Measurements from ENCODE around the gene HPS6.
"Not testable (repeated sequence)": the region's sequence is repeated elsewhere in the genome, so short reads cannot be mapped to it uniquely, and the experiment has no call there.

HPS6 gene

DNA sequence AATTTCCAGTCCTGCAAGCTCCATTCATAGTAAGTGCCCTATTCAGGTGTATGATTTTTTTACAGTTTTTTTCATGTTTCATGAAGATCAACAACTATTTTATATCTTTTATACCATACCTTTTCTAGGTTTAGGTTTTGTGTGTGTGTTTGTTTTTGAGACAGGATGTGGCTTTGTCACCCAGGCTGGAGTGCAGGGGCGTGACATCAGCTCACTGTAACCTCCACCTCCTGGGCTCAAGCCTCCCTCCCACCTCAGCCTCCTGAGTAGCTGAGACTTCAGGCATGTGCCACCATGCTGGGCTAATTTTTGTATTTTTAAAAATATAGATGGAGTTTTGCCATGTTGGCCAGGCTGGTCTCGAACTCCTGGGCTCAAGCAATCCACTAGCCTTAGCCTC, 44.2 kb upstream of the HPS6 start:
- H3K4me1 ChIP-seq (ENCODE audit: insufficient read depth, low read length) = no peaks in the 10 kb centered on the region
- DNase-seq = peak; percentile 26
- no peak overlapping the region for H3K4me2 ChIP-seq (ENCODE audit: insufficient read depth, low read length)
- no peaks in the 10 kb centered on the region for H3K79me2 ChIP-seq (ENCODE audit: insufficient read depth, low read length)
- no peak overlapping the region for H3K4me3 ChIP-seq (ENCODE audit: low read depth in 1 of 2, low read length in 2 of 2)
- TF ChIP-seq CTCF (IDR thresholded peaks at IDR 0.05; ENCODE audit: borderline replicate concordance, extremely low read depth, low read length, poor library complexity, severe bottlenecking) (no peak), EZH2 (IDR thresholded peaks at IDR 0.05; ENCODE audit: borderline replicate concordance, low read depth, low read length, severe bottlenecking) (no peak)
- H3K36me3 ChIP-seq (ENCODE audit: insufficient read depth, low read length) = peaks cover 70% of the 10 kb centered on the region
- no peak overlapping the region for H2AFZ ChIP-seq (ENCODE audit: low read depth, low read length)
- no peaks in the 10 kb centered on the region for H3K27me3 ChIP-seq (ENCODE audit: insufficient read depth, low read length, poor library complexity)
- H3K9ac ChIP-seq (ENCODE audit: low read depth, low read length) = no peak overlapping the region
- peak; percentile 47; the same call in 2 of the 3 replicates for ATAC-seq (ENCODE audit: insufficient read depth, low read depth)
- H3K9me3 ChIP-seq (ENCODE audit: insufficient read depth, low read length, severe bottlenecking) = peaks cover 3% of the 10 kb centered on the region
- H4K20me1 ChIP-seq (ENCODE audit: insufficient read depth, low read length) = no peaks in the 10 kb centered on the region
- H3K27ac ChIP-seq (ENCODE audit: low read length) = no peak overlapping the region

- ATAC-seq (ENCODE audit: insufficient read depth, low read depth) (no peak), DNase-seq (no peak)
- Histone ChIP-seq H3K36me3 (ENCODE audit: insufficient read depth, low read length) (peaks cover 76% of the 10 kb centered on the region), H3K9ac (ENCODE audit: low read depth, low read length) (no peak overlapping the region), H3K4me1 (ENCODE audit: insufficient read depth, low read length) (no peaks in the 10 kb centered on the region), H3K4me2 (ENCODE audit: insufficient read depth, low read length) (no peak overlapping the region), H3K27me3 (ENCODE audit: insufficient read depth, low read length, poor library complexity) (no peaks in the 10 kb centered on the region), H3K9me3 (ENCODE audit: insufficient read depth, low read length, severe bottlenecking) (peaks cover 3% of the 10 kb centered on the region), H4K20me1 (ENCODE audit: insufficient read depth, low read length) (no peaks in the 10 kb centered on the region), H3K4me3 (ENCODE audit: low read depth in 1 of 2, low read length in 2 of 2) (no peak overlapping the region), H3K27ac (ENCODE audit: low read length) (no peak overlapping the region), H2AFZ (ENCODE audit: low read depth, low read length) (no peak overlapping the region), H3K79me2 (ENCODE audit: insufficient read depth, low read length) (no peaks in the 10 kb centered on the region)
- TF ChIP-seq CTCF (IDR thresholded peaks at IDR 0.05; ENCODE audit: borderline replicate concordance, extremely low read depth, low read length, poor library complexity, severe bottlenecking) = no peak
- no peak for TF ChIP-seq EZH2 (IDR thresholded peaks at IDR 0.05; ENCODE audit: borderline replicate concordance, low read depth, low read length, severe bottlenecking)
These were observed 40.4 kb upstream of the HPS6 start for GRCh38 chr10:102024799-102025198.

- no peaks in the 10 kb centered on the region for H3K79me2 ChIP-seq (ENCODE audit: insufficient read depth, low read length)
- ATAC-seq (ENCODE audit: insufficient read depth, low read depth) (no peak), DNase-seq (no peak)
- TF ChIP-seq EZH2 (IDR thresholded peaks at IDR 0.05; ENCODE audit: borderline replicate concordance, low read depth, low read length, severe bottlenecking) (no peak), CTCF (IDR thresholded peaks at IDR 0.05; ENCODE audit: borderline replicate concordance, extremely low read depth, low read length, poor library complexity, severe bottlenecking) (no peak)
- no peak overlapping the region for H3K27ac ChIP-seq (ENCODE audit: low read length)
- no peaks in the 10 kb centered on the region for H3K27me3 ChIP-seq (ENCODE audit: insufficient read depth, low read length, poor library complexity)
- H3K4me3 ChIP-seq (ENCODE audit: low read depth in 1 of 2, low read length in 2 of 2) = no peak overlapping the region
- no peak overlapping the region for H3K9ac ChIP-seq (ENCODE audit: low read depth, low read length)
- no peak overlapping the region for H3K4me2 ChIP-seq (ENCODE audit: insufficient read depth, low read length)
- H3K36me3 ChIP-seq (ENCODE audit: insufficient read depth, low read length) = peaks cover 74% of the 10 kb centered on the region
- H2AFZ ChIP-seq (ENCODE audit: low read depth, low read length) = no peak overlapping the region
- no peaks in the 10 kb centered on the region for H4K20me1 ChIP-seq (ENCODE audit: insufficient read depth, low read length)
- H3K4me1 ChIP-seq (ENCODE audit: insufficient read depth, low read length) = no peaks in the 10 kb centered on the region
- no peaks in the 10 kb centered on the region for H3K9me3 ChIP-seq (ENCODE audit: insufficient read depth, low read length, severe bottlenecking)
These were observed 37.9 kb upstream of the HPS6 start for GRCh38 chr10:102027261-102027660.

- no peak for TF ChIP-seq EZH2 (IDR thresholded peaks at IDR 0.05; ENCODE audit: borderline replicate concordance, low read depth, low read length, severe bottlenecking)
- no peak for TF ChIP-seq CTCF (IDR thresholded peaks at IDR 0.05; ENCODE audit: borderline replicate concordance, extremely low read depth, low read length, poor library complexity, severe bottlenecking)
- H3K4me2 ChIP-seq (ENCODE audit: insufficient read depth, low read length) = no peak overlapping the region
- no peaks in the 10 kb centered on the region for H3K79me2 ChIP-seq (ENCODE audit: insufficient read depth, low read length)
- no peaks in the 10 kb centered on the region for H3K27me3 ChIP-seq (ENCODE audit: insufficient read depth, low read length, poor library complexity)
- H4K20me1 ChIP-seq (ENCODE audit: insufficient read depth, low read length) = no peaks in the 10 kb centered on the region
- H3K9ac ChIP-seq (ENCODE audit: low read depth, low read length) = no peak overlapping the region
- H3K9me3 ChIP-seq (ENCODE audit: insufficient read depth, low read length, severe bottlenecking) = no peaks in the 10 kb centered on the region
- H3K4me1 ChIP-seq (ENCODE audit: insufficient read depth, low read length) = no peaks in the 10 kb centered on the region
- H3K4me3 ChIP-seq (ENCODE audit: low read depth in 1 of 2, low read length in 2 of 2) = no peak overlapping the region
- no peak overlapping the region for H3K27ac ChIP-seq (ENCODE audit: low read length)
- no peak for DNase-seq
- H2AFZ ChIP-seq (ENCODE audit: low read depth, low read length) = no peak overlapping the region
- no peak for ATAC-seq (ENCODE audit: insufficient read depth, low read depth)
- peaks cover 50% of the 10 kb centered on the region for H3K36me3 ChIP-seq (ENCODE audit: insufficient read depth, low read length)
These were observed 31.4 kb upstream of the HPS6 start for GRCh38 chr10:102033787-102034186.

DNA sequence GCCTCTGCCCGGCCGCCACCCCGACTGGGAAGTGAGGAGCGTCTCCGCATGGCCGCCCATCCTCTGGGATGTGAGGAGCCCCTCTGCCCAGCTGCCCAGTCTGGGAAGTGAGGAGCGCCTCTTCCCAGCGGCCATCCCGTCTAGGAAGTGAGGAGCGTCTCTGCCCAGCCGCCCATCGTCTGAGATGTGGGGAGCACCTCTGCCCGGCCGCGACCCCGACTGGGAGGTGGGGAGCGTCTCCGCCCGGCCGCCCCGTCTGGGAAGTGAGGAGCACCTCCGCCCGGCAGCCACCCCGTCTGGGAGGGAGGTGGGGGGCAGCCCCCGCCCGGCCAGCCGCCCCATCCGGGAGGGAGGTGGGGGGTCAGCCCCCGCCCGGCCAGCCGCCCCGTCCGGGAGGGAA, 29.3 kb upstream of the HPS6 start:
- Histone ChIP-seq H4K20me1 (ENCODE audit: insufficient read depth, low read length) (peaks cover 10% of the 10 kb centered on the region; the same call in 1 of the 2 replicates), H3K36me3 (ENCODE audit: insufficient read depth, low read length) (peaks cover 47% of the 10 kb centered on the region), H3K79me2 (ENCODE audit: insufficient read depth, low read length) (peaks cover 11% of the 10 kb centered on the region)
- not testable (repeated sequence) for H3K27ac ChIP-seq (ENCODE audit: low read length); ATAC-seq (ENCODE audit: insufficient read depth, low read depth); H3K9ac ChIP-seq (ENCODE audit: low read depth, low read length); H3K9me3 ChIP-seq (ENCODE audit: insufficient read depth, low read length, severe bottlenecking); H3K4me3 ChIP-seq (ENCODE audit: low read depth in 1 of 2, low read length in 2 of 2); H3K4me2 ChIP-seq (ENCODE audit: insufficient read depth, low read length); H2AFZ ChIP-seq (ENCODE audit: low read depth, low read length); DNase-seq; H3K4me1 ChIP-seq (ENCODE audit: insufficient read depth, low read length); H3K27me3 ChIP-seq (ENCODE audit: insufficient read depth, low read length, poor library complexity)
